HG03066 (cell line): Measurements from ENCODE around the gene RAB11FIP4.

ENCODE experiments used
- ATAC-seq: cut with Tn5 transposase; IDR thresholded peaks from one replicate; pipeline ENCODE4 v1.9.1; 2021; ENCODE audit warnings: low read depth; ENCODE audit not compliant: unreplicated experiment

The RAB11FIP4 gene

DNA sequence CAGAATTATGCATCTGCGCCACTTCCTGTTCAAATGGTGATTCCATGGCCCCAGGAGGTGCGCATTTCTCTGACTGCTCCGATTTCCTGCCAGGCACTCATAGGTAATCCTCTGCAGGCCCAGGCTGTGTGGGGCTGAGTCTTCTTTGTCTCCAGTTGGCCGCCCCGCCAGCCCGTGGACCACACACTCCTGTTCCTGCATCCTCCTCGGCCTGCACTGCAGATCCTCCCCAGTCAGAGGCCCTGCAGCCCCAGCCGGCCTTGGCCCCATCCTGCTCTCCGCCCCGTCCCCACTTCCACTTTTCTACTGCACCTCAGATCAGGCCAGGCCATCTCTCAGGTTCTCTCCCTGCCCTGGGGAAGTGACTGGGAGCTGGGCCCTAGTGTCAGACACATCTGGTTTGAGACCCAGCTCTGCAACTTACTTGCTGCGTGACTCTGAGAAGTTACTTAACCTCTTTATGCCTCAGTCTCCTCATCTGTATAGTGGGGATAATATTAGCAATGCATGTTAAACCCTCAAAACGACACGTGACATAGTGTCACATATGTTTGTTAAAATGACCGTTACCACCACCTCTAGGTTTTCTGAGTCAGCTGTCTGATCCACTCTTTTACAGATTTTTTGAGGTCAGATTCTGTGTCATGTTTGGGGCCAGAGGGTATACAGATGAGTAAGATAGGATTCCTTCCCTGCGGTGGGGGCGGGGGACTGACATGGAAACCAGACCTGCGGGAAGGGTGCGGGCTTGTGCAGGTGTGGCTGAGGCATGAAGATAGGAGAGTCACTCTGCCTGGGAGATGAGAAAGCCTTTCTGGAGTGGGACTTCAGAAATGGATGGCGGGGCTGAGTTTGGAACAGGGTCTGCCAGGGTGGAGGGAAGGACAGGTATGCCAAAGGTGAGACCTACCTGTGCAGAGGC is 12.8 kb downstream of the RAB11FIP4 start:
- no peak for ATAC-seq

DNA sequence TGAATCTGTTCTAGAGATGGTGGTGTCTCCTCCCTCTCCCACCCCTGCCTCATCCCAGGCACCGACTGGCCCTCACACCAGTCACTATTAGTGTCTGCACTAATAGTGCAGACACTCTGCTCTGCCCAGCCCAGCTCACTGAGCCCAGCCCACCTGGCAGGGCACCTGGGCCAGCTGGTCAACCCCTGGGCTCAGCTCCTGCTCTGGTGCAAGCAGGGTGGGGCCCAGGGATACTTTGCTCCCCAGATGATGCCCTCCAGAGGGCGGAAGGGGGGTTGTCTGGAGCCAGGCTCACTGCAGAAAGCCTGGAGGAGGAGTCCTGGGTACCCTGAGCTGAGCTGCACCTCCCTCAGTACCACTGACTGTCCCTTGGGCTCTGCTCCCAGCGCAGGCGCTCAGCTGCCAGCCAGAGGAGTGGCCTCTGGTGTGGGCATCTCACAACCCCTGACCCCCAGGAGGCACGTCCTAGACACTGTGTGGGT is 14.5 kb downstream of the RAB11FIP4 start:
- ATAC-seq = no peak

DNA sequence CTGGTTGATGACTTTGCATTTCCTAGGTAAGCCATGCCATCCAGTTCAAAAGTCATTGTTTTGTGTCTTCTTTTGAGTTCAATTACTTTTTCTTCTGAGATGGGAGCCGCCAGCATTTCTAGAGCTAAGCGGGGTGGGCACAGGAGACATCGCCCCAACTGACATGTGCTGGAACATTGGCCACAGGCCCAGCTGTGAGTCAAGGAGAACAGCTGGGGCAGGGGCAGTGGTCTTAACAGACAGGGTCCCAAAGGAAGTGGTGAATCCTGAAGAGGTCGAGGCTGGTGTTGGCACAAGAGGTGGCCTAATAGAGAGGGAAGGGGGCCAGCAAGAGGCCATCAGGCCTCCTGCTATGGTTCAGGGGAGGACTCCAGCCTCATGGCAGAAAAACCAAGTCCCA is 17.1 kb downstream of the RAB11FIP4 start:
- ATAC-seq = no peak

DNA sequence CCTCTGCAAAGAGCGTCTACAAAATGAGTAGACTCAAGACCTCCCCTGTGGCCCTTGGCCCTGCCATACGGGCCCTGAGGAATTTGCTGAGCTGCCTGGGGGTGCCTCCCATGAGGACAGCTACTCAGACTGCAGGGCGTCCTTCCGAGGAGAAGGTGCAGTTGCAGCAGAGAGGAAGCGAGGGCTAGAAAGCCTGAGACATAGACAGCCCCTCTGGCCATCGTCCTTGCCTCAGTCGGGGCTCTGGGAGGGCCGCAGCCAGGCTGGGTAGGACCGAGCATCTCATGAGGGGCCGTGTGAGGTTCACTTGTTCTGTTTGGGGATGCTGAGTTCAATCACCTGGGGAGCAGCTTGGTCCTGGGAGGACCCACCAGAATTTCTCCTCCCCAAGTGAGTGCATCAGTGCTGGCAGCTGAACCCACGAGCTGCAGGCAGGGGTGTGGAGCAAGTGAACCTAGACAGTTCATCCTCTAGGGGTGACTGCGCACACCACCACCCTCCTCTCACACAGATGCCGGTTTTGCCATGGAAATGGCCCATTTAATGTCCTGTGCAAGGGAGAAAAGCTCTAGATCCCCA is 20.3 kb downstream of the RAB11FIP4 start:
- no peak for ATAC-seq

GRCh38 chr17:31412511-31412910 is 21.0 kb downstream of the RAB11FIP4 start:
- no peak for ATAC-seq

DNA sequence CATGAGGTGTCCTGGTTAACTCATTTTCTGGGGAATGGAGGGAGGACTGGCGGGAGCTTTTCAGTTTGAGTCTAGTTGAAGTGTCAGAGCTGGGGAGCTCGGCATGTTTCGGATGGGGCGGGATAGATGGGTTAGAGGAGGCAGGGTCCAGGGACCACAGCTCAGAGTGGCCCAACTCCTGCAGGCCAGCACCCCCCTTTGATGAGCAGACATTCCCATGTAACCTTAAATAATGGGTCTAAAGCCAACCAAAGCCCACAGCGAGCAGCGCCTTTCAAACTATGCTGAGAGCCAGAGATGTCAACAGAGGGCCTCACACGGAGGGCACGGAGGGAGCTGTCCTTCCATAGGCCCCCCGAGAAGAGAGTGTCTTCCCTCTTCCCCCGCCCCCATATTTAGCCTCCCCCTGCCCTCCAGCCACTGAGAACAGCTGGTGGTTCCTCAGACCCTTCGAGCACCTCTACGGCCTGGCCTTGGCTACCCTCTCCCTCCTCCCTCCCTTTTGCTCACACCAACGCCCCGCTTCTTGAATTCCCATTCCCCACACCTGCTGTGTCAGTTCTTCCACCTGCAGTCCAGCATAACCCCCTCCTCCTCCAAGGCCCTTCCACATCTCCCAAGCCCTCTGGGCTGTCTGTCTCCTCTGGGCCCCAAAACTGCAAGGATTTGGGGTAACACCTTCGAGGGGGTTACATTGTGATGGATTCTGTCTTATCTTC is 21.8 kb downstream of the RAB11FIP4 start:
- no peak for ATAC-seq

GRCh38 chr17:31413874-31414549 is 22.5 kb downstream of the RAB11FIP4 start:
- ATAC-seq = no peak

GRCh38 chr17:31414550-31414918 is 23.1 kb downstream of the RAB11FIP4 start:
- no peak for ATAC-seq

DNA sequence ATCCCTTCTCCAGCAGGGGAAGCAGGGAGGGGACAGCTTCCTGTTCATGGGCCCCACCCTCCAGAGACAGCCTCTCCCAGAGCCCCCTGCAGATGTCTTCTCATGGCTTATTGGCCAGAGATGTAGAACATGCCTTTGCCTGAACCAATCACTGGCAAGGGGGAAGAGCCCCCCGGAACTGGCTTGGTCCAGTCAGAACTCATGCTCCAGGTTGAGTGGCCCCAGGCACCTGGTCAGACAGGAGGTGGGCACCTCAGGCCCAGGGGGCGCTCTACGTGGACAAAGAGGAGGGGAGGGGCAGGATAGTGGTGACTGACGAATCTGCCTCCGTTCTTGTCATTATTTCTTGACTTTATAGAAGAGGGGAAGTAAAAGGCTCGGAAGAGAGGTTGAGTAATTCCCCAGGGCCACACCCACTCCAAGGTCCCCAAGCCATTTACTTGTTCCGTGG is 23.6 kb downstream of the RAB11FIP4 start:
- ATAC-seq = no peak

- ATAC-seq = no peak
These were observed 24.4 kb downstream of the RAB11FIP4 start for GRCh38 chr17:31415640-31416502.

GRCh38 chr17:31416503-31416923 is 25.0 kb downstream of the RAB11FIP4 start:
- no peak for ATAC-seq

- ATAC-seq = no peak
These were observed 25.7 kb downstream of the RAB11FIP4 start for GRCh38 chr17:31417051-31417792.

DNA sequence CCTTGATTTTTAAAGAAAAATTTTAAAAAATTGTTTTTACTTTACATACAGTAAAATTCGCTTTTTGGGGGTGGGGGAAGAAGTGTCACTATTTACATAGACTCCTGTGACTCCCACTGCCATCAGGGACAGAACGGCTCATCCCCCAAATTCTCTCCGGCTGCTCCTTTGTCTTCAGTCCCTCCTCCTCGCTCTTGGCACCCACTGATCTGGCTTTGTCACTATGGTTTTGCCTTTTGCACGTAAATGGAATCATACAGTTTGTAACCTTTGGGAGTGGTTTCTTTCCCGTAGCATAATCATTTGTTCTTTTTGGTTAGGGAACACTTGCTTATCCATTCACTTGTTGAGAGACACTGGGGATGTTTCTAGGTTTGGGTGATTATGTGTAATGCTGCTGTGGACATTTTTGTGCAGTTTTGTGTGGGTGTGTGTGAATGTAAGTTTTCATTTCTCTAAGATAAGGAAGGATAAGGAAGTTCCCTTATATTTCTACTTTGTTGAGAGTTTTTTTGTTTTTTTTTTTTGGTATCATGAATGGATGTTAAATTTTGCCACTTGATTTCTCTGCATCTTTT is 27.4 kb downstream of the RAB11FIP4 start:
- ATAC-seq = no peak

- ATAC-seq = no peak
These were observed 31.0 kb downstream of the RAB11FIP4 start for GRCh38 chr17:31422443-31422842.

GRCh38 chr17:31424944-31425281 is 33.4 kb downstream of the RAB11FIP4 start:
- no peak for ATAC-seq

DNA sequence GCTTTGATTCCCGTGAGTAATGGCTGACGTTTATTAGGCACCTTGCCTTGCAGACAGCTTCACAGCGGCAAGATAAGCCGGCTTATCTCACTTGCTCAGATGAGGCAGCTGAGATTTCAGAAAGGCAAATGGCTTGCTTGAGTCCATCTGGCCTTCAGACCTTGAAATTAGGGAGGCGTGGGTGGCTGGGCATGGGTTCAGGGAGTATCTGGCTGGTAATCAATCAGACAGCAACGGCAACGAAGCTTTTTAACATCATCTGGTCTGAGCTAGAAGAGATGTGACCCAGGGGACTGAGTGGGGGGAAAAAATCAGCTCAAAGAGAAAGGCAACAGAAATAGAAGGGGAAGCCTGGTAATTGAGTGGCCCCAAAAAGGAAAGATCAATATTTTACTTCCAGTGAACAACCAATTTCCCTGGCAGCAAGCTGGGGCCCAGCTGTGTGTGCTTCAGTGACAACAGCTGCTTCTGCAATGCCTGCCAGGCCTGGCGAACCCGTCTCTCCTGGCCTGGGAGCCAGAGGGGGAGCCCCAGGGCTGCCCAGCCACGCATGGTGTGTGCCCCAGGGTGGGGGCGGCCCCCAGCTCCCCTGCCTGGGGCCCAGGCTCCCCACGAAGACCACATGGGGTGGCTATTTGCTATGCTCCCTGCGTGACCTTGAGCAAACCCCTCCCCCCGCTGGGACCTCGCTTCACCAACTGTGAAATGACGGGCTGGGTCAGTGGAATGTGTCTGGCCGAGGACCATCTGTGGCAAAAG is 34.0 kb downstream of the RAB11FIP4 start:
- no peak for ATAC-seq

DNA sequence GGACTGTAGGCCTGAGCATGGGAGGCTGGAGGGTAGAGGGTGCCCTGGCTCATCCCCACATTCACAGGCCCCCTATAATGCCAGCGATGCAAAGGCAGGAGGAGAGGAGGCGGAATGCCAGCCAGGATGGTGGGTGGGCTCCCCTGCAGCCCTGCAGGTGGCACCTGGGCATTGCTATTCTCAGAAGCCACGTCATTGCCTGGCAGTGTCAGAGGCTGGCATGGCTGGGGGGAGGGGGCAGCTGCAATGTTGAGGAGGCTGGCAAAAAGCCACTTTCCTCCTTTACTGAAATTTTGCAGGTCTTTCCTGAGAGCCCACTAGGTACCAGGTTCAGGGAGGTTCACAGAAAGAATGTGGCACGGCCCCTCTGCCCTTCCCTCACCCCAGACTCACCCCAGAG is 36.2 kb downstream of the RAB11FIP4 start:
- no peak for ATAC-seq

- no peak for ATAC-seq
These were observed 36.6 kb downstream of the RAB11FIP4 start for GRCh38 chr17:31428111-31428510.
